HepG2 (cell line): ENCODE measurements around the gene PAPPA. TPM values are rescaled to one million over a fixed set of nuclear protein-coding genes. Genes with fewer than 3 reads are reported as not detected.

Experiments
- BCL3 ChIP-seq: sonication (generic); formaldehyde crosslinking; IDR thresholded peaks from 2 replicates; pipeline ENCODE4 v1.5.1; 2020; ENCODE audit warnings: mild to moderate bottlenecking, missing genetic modification reagents, moderate library complexity
- DNMT3B ChIP-seq: conservative IDR thresholded peaks from 2 replicates; pipeline ENCODE4 v1.6.1; 2016; ENCODE audit warnings: missing biosample characterization, control low read depth
- FOXC1 ChIP-seq: sonication (generic); formaldehyde crosslinking; IDR thresholded peaks from 2 replicates; pipeline ENCODE4 v1.8.0; 2022; ENCODE audit warnings: mild to moderate bottlenecking, missing genetic modification reagents, borderline replicate concordance
- HCFC1 ChIP-seq: fragments of 150-350 bp; IDR thresholded peaks from 2 replicates; pipeline ENCODE4 v1.6.1; 2014; ENCODE audit warnings: low read depth, low read length
- KLF9 ChIP-seq: IDR thresholded peaks from 2 replicates; pipeline ENCODE4 v1.6.1; 2016; ENCODE audit warnings: low read depth
- RBFOX2 ChIP-seq: fragments of 200-400 bp; formaldehyde crosslinking; IDR thresholded peaks from 2 replicates; pipeline ENCODE4 v1.6.1; 2017; ENCODE audit warnings: low read depth, mild to moderate bottlenecking, low read length
- SMC3 ChIP-seq: IDR thresholded peaks from 2 replicates; pipeline ENCODE4 v1.6.1; 2011; ENCODE audit warnings: low read length, improper control_type of control experiment
- ZBTB21 ChIP-seq: sonication (generic); formaldehyde crosslinking; IDR thresholded peaks from 2 replicates; pipeline ENCODE4 v1.4.0; 2020; ENCODE audit warnings: missing genetic modification reagents
- ZFP37 ChIP-seq: sonication (generic); formaldehyde crosslinking; IDR thresholded peaks from 2 replicates; pipeline ENCODE4 v1.4.0; 2020; ENCODE audit warnings: missing genetic modification reagents, borderline replicate concordance
- ZNF101 ChIP-seq: sonication (generic); formaldehyde crosslinking; IDR thresholded peaks from 2 replicates; pipeline ENCODE4 v1.4.0; 2020; ENCODE audit warnings: mild to moderate bottlenecking, low read depth, missing genetic modification reagents, borderline replicate concordance
- ZNF142 ChIP-seq: sonication (generic); formaldehyde crosslinking; IDR thresholded peaks from 2 replicates; pipeline ENCODE4 v1.4.0; 2020; ENCODE audit warnings: missing genetic modification reagents
- ZNF230 ChIP-seq: sonication (generic); formaldehyde crosslinking; IDR thresholded peaks from 2 replicates; pipeline ENCODE4 v1.4.0; 2020; ENCODE audit warnings: mild to moderate bottlenecking, missing genetic modification reagents
- ZNF275 ChIP-seq: sonication (generic); formaldehyde crosslinking; IDR thresholded peaks from 2 replicates; pipeline ENCODE4 v1.8.0; 2022; ENCODE audit warnings: missing genetic modification reagents, mild to moderate bottlenecking, inconsistent platforms, borderline replicate concordance
- ZNF570 ChIP-seq: sonication (generic); formaldehyde crosslinking; IDR thresholded peaks from 2 replicates; pipeline ENCODE4 v1.4.0; 2020; ENCODE audit warnings: mild to moderate bottlenecking, missing genetic modification reagents, borderline replicate concordance
- ZNF761 ChIP-seq: sonication (generic); formaldehyde crosslinking; conservative IDR thresholded peaks from 2 replicates; pipeline ENCODE4 v1.4.0; 2020; ENCODE audit warnings: mild to moderate bottlenecking, missing genetic modification reagents
- ZNF83 ChIP-seq: sonication (generic); formaldehyde crosslinking; IDR thresholded peaks from 2 replicates; pipeline ENCODE4 v1.4.0; 2020; ENCODE audit warnings: missing genetic modification reagents, mild to moderate bottlenecking, borderline replicate concordance
- polyA plus RNA-seq, 8 experiments: library from polyadenylated mRNA; depleted of rRNA in 3 of 8; stranded (reverse) in 7 of 8; unstranded in 1 of 8; fragments of >200 nt; fragmentation: Illumina TruSeq in 4 of 8; extraction: Trizol in 4 of 8; gene quantifications; 2 replicates each; pipeline versions ENCODE4 v1.2.1 to v1.2.3, GENCODE V29; 2011 to 2016; ENCODE audit warnings: low read depth in 4 of 8, missing spikeins in 1 of 8, mixed read lengths in 1 of 8; ENCODE audit not compliant: insufficient read depth in 1 of 8
- total RNA-seq, 5 experiments: library from RNA; depleted of rRNA; stranded (reverse); fragments of >200 nt; fragmentation: Illumina TruSeq; extraction: Trizol; gene quantifications; 2 replicates each; pipeline ENCODE4 v1.2.3, GENCODE V29; 2016; ENCODE audit warnings: low read depth in 1 of 5

Gene PAPPA
- total and polyA plus RNA-seq, 2 of the 13 experiments (the other 11 are each of a cell fraction or from before 2014, with no cell fraction given): 0.09 to 0.11 TPM

GRCh38 chr9:116204252-116204882, 50.8 kb downstream of the PAPPA start (continued):
- TF ChIP-seq RBFOX2 (no peak), KLF9 (CRISPR knock-in tag) (no peak), ZNF275 (no peak), ZFP37 (CRISPR knock-in tag) (no peak), SMC3 (no peak), ZNF101 (no peak), ZNF761 (CRISPR knock-in tag) (no peak), DNMT3B (no peak), FOXC1 (CRISPR knock-in tag) (no peak), ZNF230 (CRISPR knock-in tag) (no peak), ZBTB21 (CRISPR knock-in tag) (no peak), BCL3 (CRISPR knock-in tag) (no peak), ZNF142 (CRISPR knock-in tag) (no peak), ZNF83 (no peak), ZNF570 (CRISPR knock-in tag) (no peak), HCFC1 (no peak)
